Kidney (tissue), 14 donors: Measurements from ENCODE around the gene PSAPL1. TPM values are rescaled to one million over a fixed set of nuclear protein-coding genes. Genes with fewer than 3 reads are reported as not detected.

Experiments used
- DNase-seq, 5 donors: peaks; one replicate each; pipeline ENCODE4 v3.0.0-alpha.2; 2013 to 2020
- FAIRE-seq: peaks from 2 replicates; lab custom pipeline; 2012; peaks lifted over from hg19 to GRCh38; lab: Jason Lieb, UNC
- H3K27ac ChIP-seq, 2 donors: one replicate each; pipeline ENCODE4 v1.7.0; 2013; ENCODE audit warnings: low read depth in 2 of 2, low read length in 2 of 2, inconsistent platforms in 1 of 2
- H3K27me3 ChIP-seq: one replicate; pipeline ENCODE4 v1.7.1; 2013; ENCODE audit warnings: low read length, inconsistent platforms; ENCODE audit not compliant: control insufficient read depth, insufficient read depth
- H3K36me3 ChIP-seq, 3 donors: one replicate each; pipeline versions ENCODE4 v1.7.0 to v1.7.1; 2013; ENCODE audit warnings: low read length in 3 of 3, control low read depth in 1 of 3, inconsistent platforms in 1 of 3; ENCODE audit not compliant: insufficient read depth in 3 of 3, control insufficient read depth in 2 of 3
- H3K4me1 ChIP-seq, 3 donors: one replicate each; pipeline versions ENCODE4 v1.7.0 to v1.7.1; 2013; ENCODE audit warnings: low read length in 3 of 3, inconsistent platforms in 1 of 3, low read depth in 1 of 3; ENCODE audit not compliant: control insufficient read depth in 2 of 3, insufficient read depth in 2 of 3
- H3K4me3 ChIP-seq, 3 donors: one replicate each; pipeline versions ENCODE4 v1.7.0 to v1.8.1; 2013; ENCODE audit warnings: low read length in 3 of 3, control low read depth in 1 of 3, inconsistent platforms in 1 of 3
- H3K9ac ChIP-seq, 3 donors: one replicate each; pipeline versions ENCODE4 v1.7.0 to v1.7.1; 2013; ENCODE audit warnings: low read length in 3 of 3, control low read depth in 1 of 3, inconsistent platforms in 1 of 3
- H3K9me3 ChIP-seq, 3 donors: one replicate each; pipeline versions ENCODE4 v1.7.0 to v1.7.1; 2013; ENCODE audit warnings: low read length in 3 of 3, control low read depth in 1 of 3, inconsistent platforms in 1 of 3; ENCODE audit not compliant: control insufficient read depth in 2 of 3, insufficient read depth in 1 of 3
- intact Hi-C: fragments of 100-400 bp; cut with DNase I; formaldehyde crosslinking; loops from one replicate; pipeline ENCODE4 v1.11.1; 2022
- polyA plus RNA-seq: library from polyadenylated mRNA; stranded (reverse); fragments of 350-450 nt; fragmentation: Illumina TruSeq; extraction: RNeasy Lipid Tissue Mini Kit (QIAGEN cat#74804); gene quantifications from one replicate; pipeline ENCODE4 v1.2.3, GENCODE V29; 2014; ENCODE audit warnings: low read depth, low replicate concordance; ENCODE audit not compliant: insufficient read depth
- total RNA-seq: library from RNA; stranded (reverse); fragmentation: NEBNext Ultra II Directional; extraction: Animal tissue kit (Norgen Biotek cat#: 25700); gene quantifications from one replicate; pipeline ENCODE4 v1.2.1, GENCODE V29; 2021
- TF ChIP-seq, protein P1 (sequence below): IDR thresholded peaks from 3 replicates; pipeline ENCODE4 v1.5.1; 2012; ENCODE audit warnings: mild to moderate bottlenecking, moderate library complexity, borderline replicate concordance; ENCODE audit not compliant: insufficient read depth; ENCODE audit errors: extremely low read depth
- donor health status: control.
- donor health status: control.
- donor health status: control.
- donor health status: control.
- donor health status: control.
- donor health status: DM: yes; HTN: yes; CAD: no.
- donor health status: Normal renal cell carcinoma (clear cell type).

PSAPL1 gene
- total and polyA plus RNA-seq, 2 donors from 2014 or later: not detected

DNA sequence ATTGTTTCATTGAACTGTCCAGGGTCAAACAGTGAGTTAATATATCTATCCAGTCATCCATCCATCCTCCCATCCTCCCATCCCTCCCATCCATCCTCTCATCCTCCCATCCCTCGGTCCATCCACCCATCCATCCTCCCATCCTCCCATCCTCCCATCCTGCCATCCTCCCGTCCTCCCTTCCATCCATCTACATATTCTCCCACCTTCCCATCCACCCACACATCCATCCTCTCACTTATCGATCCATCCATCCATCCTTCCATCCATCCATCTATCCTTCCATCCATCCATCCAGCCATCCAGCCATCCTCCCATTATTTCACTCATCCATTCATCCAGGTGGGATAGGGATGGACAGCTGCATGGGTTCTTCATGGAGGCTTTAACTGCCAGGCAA lies 35.4 kb upstream of the PSAPL1 start:
- Histone ChIP-seq H3K36me3 (no peaks in the 10 kb centered on the region), H3K4me3 (no peak overlapping the region), H3K4me1 (no peaks in the 10 kb centered on the region), H3K27me3 (no peaks in the 10 kb centered on the region), H3K27ac (no peak overlapping the region), H3K9me3 (peaks cover 0 to 6% (median 0%) of the 10 kb centered on the region in 3 donors), H3K9ac (no peak overlapping the region)
- FAIRE-seq (no peak), DNase-seq (no peak)
- intact Hi-C loops: no loop called here
- TF ChIP-seq, protein P1, sequence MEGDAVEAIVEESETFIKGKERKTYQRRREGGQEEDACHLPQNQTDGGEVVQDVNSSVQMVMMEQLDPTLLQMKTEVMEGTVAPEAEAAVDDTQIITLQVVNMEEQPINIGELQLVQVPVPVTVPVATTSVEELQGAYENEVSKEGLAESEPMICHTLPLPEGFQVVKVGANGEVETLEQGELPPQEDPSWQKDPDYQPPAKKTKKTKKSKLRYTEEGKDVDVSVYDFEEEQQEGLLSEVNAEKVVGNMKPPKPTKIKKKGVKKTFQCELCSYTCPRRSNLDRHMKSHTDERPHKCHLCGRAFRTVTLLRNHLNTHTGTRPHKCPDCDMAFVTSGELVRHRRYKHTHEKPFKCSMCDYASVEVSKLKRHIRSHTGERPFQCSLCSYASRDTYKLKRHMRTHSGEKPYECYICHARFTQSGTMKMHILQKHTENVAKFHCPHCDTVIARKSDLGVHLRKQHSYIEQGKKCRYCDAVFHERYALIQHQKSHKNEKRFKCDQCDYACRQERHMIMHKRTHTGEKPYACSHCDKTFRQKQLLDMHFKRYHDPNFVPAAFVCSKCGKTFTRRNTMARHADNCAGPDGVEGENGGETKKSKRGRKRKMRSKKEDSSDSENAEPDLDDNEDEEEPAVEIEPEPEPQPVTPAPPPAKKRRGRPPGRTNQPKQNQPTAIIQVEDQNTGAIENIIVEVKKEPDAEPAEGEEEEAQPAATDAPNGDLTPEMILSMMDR: no peak

DNA sequence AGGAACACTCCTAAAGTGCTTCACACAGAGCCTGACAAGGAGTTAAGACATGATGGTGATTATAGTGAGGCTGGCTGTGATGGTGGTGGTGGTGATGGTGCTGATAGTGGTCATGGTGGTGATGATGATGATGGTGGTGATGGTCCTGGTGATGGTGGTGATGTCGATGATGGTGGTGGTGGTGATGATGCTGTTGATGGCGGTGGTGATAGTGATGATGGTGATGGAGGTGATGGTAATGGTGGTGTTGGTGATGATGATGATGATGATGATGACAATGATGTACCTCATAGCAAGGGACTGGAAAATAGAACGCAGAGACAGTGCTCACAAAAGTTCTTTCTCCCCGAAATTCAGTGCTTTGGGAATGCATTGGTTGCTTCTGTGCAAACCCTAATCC lies 34.3 kb upstream of the PSAPL1 start:
- no peak for DNase-seq
- Histone ChIP-seq H3K4me1 (no peaks in the 10 kb centered on the region), H3K27ac (no peak overlapping the region), H3K27me3 (no peaks in the 10 kb centered on the region), H3K36me3 (no peaks in the 10 kb centered on the region), H3K9me3 (peaks cover 0 to 6% (median 0%) of the 10 kb centered on the region in 3 donors), H3K9ac (no peak overlapping the region), H3K4me3 (no peak overlapping the region)
- FAIRE-seq: no peak
- TF ChIP-seq, protein P1: no peak
- intact Hi-C loops: no loop called here

DNA sequence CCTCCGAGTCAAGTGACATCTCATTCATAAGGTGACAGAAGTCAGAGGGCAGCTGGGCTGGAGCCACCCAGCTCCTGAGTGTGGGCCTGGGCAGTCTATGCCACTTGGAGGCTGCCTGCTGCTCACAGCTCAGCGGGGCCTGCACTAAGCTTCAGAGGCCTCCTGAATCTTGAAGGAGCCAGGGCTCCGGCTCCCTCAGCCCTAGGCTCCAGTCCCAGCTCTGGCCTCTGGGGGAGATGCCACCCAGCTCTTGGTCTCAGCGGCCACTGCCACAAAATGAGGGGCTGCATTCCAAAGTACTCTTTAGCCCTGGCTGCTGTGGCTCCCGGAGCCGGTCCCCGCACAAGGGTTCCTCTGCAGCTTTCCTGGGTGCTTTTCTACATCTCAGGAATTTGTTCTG lies 32.7 kb upstream of the PSAPL1 start:
- intact Hi-C loops: no loop called here
- Histone ChIP-seq H3K27ac (no peak overlapping the region), H3K36me3 (no peaks in the 10 kb centered on the region), H3K4me3 (no peak overlapping the region), H3K9me3 (peaks cover 0 to 6% (median 0%) of the 10 kb centered on the region in 3 donors), H3K9ac (no peak overlapping the region), H3K27me3 (no peaks in the 10 kb centered on the region), H3K4me1 (no peaks in the 10 kb centered on the region)
- FAIRE-seq (no peak), DNase-seq (no peak)
- TF ChIP-seq, protein P1: no peak

DNA sequence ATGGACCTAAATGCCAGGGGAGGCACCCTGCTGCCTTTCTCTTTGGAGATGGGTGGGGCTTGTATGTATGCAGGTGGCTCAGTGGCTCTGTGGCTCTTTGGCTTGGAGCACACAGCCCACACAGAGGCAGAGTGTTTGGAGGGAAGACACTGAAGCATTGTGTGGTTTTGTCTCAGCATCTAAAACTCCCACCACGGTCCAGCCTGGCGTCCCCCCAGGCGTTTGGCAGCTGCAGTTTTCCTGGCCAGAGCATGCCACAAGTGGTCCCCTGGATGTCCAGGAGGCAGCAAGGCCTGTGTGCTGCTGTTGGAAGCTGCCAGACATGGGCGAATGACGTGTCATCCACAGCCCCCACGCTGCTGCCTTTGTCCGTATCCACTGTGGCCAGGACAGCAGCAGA lies 32.2 kb upstream of the PSAPL1 start:
- FAIRE-seq (no peak), DNase-seq (no peak)
- intact Hi-C loops: no loop called here

More for the DNA sequence above, 32.2 kb upstream of the PSAPL1 start:
- TF ChIP-seq, protein P1: no peak
- Histone ChIP-seq H3K27me3 (no peaks in the 10 kb centered on the region), H3K36me3 (no peaks in the 10 kb centered on the region), H3K4me1 (no peaks in the 10 kb centered on the region), H3K9ac (no peak overlapping the region), H3K9me3 (peaks cover 0 to 6% (median 0%) of the 10 kb centered on the region in 3 donors), H3K4me3 (no peak overlapping the region), H3K27ac (no peak overlapping the region)
